VCaP (cell line): ENCODE measurements around the gene WDR70.

Experiments used
- H3K27ac ChIP-seq: fragments of 450-650 bp; 2 replicates; pipeline ENCODE4 v1.5.1; 2017
- TF ChIP-seq, protein P1 (sequence below): fragments of 450-650 bp; conservative IDR thresholded peaks from 2 replicates; pipeline ENCODE4 v1.5.1; 2017; ENCODE audit warnings: mild to moderate bottlenecking, moderate library complexity

WDR70 gene

DNA sequence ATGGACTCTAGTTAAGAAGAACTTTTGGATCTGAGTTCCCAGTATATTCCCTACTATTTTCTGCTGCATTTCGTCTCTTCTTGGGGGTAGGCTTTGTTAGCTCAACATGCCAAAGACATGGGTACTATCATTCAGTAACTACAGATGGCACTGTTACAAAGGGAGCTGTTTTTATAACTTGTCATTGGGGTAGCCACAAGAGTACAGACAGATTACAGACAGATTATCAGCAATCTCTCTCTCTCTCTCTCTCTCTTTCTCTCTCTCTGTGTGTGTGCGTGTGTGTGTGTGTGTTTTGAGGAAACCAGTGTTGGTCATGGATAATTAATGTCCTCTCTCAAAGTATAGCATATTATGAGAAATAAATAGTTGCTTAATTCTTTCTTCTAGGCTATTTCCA, 116.1 kb downstream of the WDR70 start:
- peak overlapping the region; percentile 42 for H3K27ac ChIP-seq

DNA sequence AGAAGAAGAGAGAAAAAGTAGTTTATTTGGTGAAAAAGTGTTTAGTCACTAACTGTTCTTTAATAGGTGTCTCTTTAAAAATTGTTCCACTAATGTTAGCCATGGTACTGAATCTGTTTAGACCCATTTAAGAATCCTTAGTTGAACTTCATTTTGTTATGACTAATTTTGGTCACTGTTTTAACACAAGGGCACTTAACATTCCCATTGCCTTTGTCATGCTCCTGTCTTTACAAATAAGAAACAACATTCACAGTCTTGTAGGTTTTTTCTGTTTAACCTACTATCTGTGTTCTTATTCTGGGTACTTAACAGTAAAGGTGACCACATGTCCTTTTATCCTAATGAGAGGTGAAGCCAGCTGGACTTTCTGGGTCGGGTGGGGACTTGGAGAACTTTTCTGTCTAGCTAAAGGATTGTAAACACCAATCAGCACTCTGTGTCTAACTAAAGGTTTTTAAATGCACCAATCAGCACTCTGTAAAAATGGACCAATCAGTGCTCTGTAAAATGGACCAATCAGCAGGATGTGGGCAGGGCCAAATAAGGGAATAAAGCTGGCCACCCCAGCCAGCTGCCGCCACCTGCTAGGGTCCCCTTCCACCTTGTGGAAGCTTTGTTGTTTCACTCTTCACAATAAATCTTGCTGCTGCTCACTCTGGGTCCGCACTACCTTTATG, 116.7 kb downstream of the WDR70 start:
- peak overlapping the region; percentile 42; the same call in 1 of the 2 replicates for H3K27ac ChIP-seq
- TF ChIP-seq, protein P1, sequence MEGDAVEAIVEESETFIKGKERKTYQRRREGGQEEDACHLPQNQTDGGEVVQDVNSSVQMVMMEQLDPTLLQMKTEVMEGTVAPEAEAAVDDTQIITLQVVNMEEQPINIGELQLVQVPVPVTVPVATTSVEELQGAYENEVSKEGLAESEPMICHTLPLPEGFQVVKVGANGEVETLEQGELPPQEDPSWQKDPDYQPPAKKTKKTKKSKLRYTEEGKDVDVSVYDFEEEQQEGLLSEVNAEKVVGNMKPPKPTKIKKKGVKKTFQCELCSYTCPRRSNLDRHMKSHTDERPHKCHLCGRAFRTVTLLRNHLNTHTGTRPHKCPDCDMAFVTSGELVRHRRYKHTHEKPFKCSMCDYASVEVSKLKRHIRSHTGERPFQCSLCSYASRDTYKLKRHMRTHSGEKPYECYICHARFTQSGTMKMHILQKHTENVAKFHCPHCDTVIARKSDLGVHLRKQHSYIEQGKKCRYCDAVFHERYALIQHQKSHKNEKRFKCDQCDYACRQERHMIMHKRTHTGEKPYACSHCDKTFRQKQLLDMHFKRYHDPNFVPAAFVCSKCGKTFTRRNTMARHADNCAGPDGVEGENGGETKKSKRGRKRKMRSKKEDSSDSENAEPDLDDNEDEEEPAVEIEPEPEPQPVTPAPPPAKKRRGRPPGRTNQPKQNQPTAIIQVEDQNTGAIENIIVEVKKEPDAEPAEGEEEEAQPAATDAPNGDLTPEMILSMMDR: no peak

More for the DNA sequence above, 116.1 kb downstream of the WDR70 start:
- TF ChIP-seq, protein P1: peak; percentile 69

DNA sequence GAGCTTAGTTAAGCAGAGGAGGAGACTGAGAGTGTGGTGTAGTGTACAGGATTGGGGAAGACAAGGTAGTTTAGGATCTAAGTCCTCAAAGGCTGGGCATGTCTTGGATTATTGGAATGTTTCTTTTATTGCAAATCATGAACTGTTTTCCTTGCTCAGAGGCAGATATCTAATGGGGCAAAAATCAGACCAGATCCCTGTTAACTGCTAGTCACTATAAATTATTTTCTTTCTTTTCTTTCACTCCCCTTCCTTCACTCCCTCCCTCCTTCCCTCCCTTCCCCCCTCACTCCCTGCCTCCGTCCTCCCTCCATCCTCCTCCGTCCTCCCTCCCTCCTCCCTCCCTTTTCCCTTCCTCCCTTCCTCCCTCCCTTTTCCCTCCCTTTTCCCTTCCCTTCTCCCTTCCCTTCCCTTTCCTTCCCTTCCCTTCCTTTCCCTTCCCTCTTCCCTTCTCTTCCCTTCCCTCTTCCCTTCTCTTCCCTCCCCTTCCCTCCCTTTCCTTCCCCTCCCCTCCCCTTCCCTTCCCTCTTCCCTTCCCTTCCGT, 117.9 kb downstream of the WDR70 start:
- no peak overlapping the region for H3K27ac ChIP-seq
- TF ChIP-seq, protein P1: no peak

DNA sequence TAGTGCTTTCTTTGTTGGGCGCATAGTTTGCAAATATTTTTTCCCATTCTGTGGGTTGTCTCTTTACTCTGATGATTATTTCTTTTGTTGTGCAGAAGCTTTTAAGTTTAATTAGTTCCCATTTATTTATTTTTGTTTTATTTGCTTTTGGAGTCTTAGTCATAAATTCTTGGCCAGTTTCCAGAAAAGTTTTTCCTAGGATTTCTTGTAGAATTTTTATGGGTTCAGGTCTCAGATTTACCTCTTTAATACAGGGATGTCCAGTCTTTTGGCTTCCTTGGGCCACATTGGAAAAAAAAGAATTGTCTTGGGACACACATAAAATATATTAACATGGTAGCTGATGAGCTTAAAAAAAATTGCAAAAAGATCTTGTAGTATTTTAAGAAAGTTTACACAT, 122.0 kb downstream of the WDR70 start:
- TF ChIP-seq, protein P1: no peak
- peak overlapping the region; percentile 81 for H3K27ac ChIP-seq

DNA sequence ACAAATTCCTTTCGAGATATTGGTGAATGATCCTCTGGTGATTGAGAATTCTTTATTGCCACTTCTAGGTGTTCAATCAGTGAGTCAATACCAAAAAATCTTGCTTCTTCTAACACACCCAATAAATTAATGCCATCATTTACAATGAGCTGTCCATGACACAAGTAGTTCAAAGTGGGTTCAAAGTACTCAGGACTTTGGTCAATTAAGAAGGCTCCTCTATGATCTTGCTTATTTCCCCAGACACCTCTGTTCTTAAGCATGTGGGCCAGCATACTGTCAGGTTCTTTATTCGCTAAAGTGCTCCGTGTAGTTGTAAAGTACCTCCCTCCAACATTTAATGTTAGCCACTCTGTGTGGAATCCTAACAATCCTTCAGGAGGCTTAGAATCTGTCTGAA, 127.1 kb downstream of the WDR70 start:
- no peak overlapping the region for H3K27ac ChIP-seq
- TF ChIP-seq, protein P1: no peak

DNA sequence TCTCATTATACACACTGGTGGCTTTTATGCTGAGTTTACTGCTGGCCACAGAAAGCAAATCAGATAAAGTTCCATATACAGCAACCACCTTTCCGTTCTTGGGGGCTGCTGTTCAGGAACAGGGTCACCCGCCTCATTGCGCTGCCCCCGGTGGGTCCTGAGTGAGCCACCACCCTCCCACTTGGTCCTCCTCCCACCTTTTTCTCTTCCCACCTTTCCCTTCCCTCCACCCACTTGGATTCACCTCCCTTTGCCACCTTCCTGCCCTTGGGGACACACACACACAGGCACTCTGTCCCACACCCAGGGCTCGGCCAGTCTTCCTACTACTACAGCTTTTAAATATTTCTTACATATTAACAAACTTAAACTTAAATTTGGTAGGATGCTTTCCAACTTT, 127.6 kb downstream of the WDR70 start:
- TF ChIP-seq, protein P1: no peak
- no peak overlapping the region for H3K27ac ChIP-seq

DNA sequence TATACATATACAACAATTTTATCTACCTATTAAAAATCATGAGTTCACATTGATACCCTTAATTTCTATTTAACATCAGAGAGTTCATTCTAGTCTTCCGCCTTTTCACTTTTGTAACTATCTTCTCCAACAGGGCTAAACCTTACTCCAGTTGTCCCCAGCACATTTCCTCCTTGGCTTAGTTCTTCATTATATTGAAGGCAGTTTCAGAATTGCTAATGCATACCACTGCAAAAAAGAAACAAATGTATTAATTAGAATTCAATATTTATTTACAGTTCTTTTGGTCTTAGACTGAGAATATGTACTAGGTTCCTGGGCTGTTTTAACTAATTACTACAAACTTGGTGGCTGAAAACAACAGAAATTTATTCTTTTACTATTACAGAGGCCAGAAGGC, 132.5 kb downstream of the WDR70 start:
- no peak overlapping the region for H3K27ac ChIP-seq
- TF ChIP-seq, protein P1: no peak
